Adrenal gland (tissue), 12 donors: ENCODE results near the gene NEK8. TPM values are rescaled to one million over a fixed set of nuclear protein-coding genes. Genes with fewer than 3 reads are reported as not detected.

ENCODE experiments used
- DNase-seq, 7 donors: peaks; one replicate each; pipeline ENCODE4 v3.0.0-alpha.2; 2019 to 2020
- H3K27ac ChIP-seq, 5 donors: fragments of 200-600 bp; sonication (generic) in 4 of 5; 1 replicate in 3 of 5; 2 replicates in 2 of 5; pipeline versions ENCODE4 v1.5.1 to v1.8.0; 2016 to 2020; ENCODE audit warnings: mild to moderate bottlenecking in 1 of 5
- H3K27me3 ChIP-seq: fragments of 200-600 bp; 2 replicates; pipeline ENCODE4 v1.8.0; 2021
- H3K36me3 ChIP-seq, 2 donors: fragments of 200-600 bp; replicated peaks in 1 of 2; 1 replicate in 1 of 2; 2 replicates in 1 of 2; pipeline versions ENCODE4 v1.5.1 to v1.8.0; 2018 to 2022
- H3K4me1 ChIP-seq, 2 donors: fragments of 200-600 bp; replicated peaks in 1 of 2; 1 replicate in 1 of 2; 2 replicates in 1 of 2; pipeline versions ENCODE4 v1.5.1 to v1.8.0; 2018 to 2021
- H3K4me3 ChIP-seq, 4 donors: fragments of 200-600 bp; sonication (generic) in 3 of 4; one replicate each; pipeline ENCODE4 v1.5.1; 2016 to 2018
- H3K9me3 ChIP-seq, 3 donors: fragments of 200-600 bp; sonication (generic) in 1 of 3; replicated peaks in 1 of 3; 1 replicate in 2 of 3; 2 replicates in 1 of 3; pipeline versions ENCODE4 v1.5.1 to v1.8.0; 2016 to 2021
- CTCF ChIP-seq, 6 experiments: fragments of 450-650 bp in 4 of 6; fragments of 200-600 bp in 2 of 6; sonication (generic) in 1 of 6; IDR thresholded peaks; 1 replicate in 5 of 6; 2 replicates in 1 of 6; pipeline versions ENCODE4 v1.5.1 to v1.8.0; 2016 to 2021; ENCODE audit warnings: antibody characterized with exemption in 6 of 6, mild to moderate bottlenecking in 2 of 6, moderate library complexity in 1 of 6
- POLR2A ChIP-seq, 2 donors: fragments of 450-650 bp; IDR thresholded peaks; one replicate each; pipeline ENCODE4 v1.6.1; 2017; ENCODE audit warnings: antibody characterized with exemption in 2 of 2, mild to moderate bottlenecking in 2 of 2, moderate library complexity in 1 of 2
- WGBS, 4 donors: extraction: QIAGEN DNeasy Blood & Tissue Kit in 2 of 4; methylation state at CpG; one replicate each; pipeline versions ENCODE4 v1.1.5 to v1.1.7; 2013 to 2017; 5-methylcytosine and 5-hydroxymethylcytosine counted together
- intact Hi-C, 2 donors: fragments of 100-400 bp; cut with DNase I; formaldehyde crosslinking; loops; one replicate each; pipeline versions ENCODE4 v1.14.1 to v1.15.0; 2022 to 2023
- polyA plus RNA-seq, 3 donors: library from polyadenylated mRNA; stranded (reverse); fragments of 200-250 nt in 2 of 3; fragments of 350-450 nt in 1 of 3; fragmentation: Illumina TruSeq in 1 of 3; extraction: RNeasy Lipid Tissue Mini Kit (QIAGEN cat#74804) in 1 of 3; gene quantifications; one replicate each; pipeline ENCODE4 v1.2.3, GENCODE V29; 2013 to 2014
- total RNA-seq, 9 donors: library from RNA; depleted of rRNA in 4 of 9; stranded (reverse); fragments of >200 nt in 4 of 9; fragments of 120-200 nt in 1 of 9; fragmentation: NEBNext Ultra II Directional in 1 of 9; extraction: Animal tissue kit (Norgen Biotek cat#: 25700) in 1 of 9; gene quantifications; one replicate each; pipeline versions ENCODE4 v1.1.0 to v1.2.4, GENCODE V29; 2013 to 2023
- donor health status: healthy with polysubstance abuse.
- donor health status: Bipolar disorder and iron deficiency.
- donor health status: DM: yes; HTN: yes; CAD: no.
- donor health status: DM: no; HTN: no; CAD: no.
- donor health status: DM: no; HTN: no; CAD: no.
- donor health status: DM: yes; HTN: yes; CAD: no.

Gene NEK8
- total and polyA plus RNA-seq, 12 donors: 0.54 to 11.9 (median 6.1) TPM

- TF ChIP-seq POLR2A (IDR thresholded peaks at IDR 0.05): no peak
- no peak for TF ChIP-seq CTCF (IDR thresholded peaks at IDR 0.05)
- H3K4me1 ChIP-seq: peaks cover 31 to 37% of the 10 kb centered on the region in 2 donors
- WGBS, 4 donors: 87 to 97% (median 93%) methylated on average over 3 of the region's 3 CpGs
- DNase-seq: no peak
- H3K27ac ChIP-seq: no peak overlapping the region
- H3K27me3 ChIP-seq: no peaks in the 10 kb centered on the region
- peaks cover 0 to 20% of the 10 kb centered on the region in 2 donors for H3K36me3 ChIP-seq
- intact Hi-C loops: no loop called here
- no peak overlapping the region for H3K4me3 ChIP-seq
- no peaks in the 10 kb centered on the region for H3K9me3 ChIP-seq
Measured at GRCh38 chr17:28714281-28714680, 14.3 kb upstream of the NEK8 start.

GRCh38 chr17:28715217-28715616, 13.4 kb upstream of the NEK8 start:
- intact Hi-C loops: no loop called here
- TF ChIP-seq POLR2A (IDR thresholded peaks at IDR 0.05) (no peak), CTCF (IDR thresholded peaks at IDR 0.05) (no peak)
- Histone ChIP-seq H3K9me3 (no peaks in the 10 kb centered on the region), H3K4me3 (no peak overlapping the region), H3K27me3 (no peaks in the 10 kb centered on the region), H3K36me3 (peaks cover 0 to 20% of the 10 kb centered on the region in 2 donors), H3K4me1 (peaks cover 33 to 34% of the 10 kb centered on the region in 2 donors), H3K27ac (no peak overlapping the region)
- WGBS, 4 donors: 85 to 100% (median 89%) methylated on average over 1 to 2 of the region's 2 CpGs
- DNase-seq: no peak

GRCh38 chr17:28716740-28717577, 11.6 kb upstream of the NEK8 start:
- intact Hi-C loops: no loop called here
- Histone ChIP-seq H3K9me3 (no peaks in the 10 kb centered on the region), H3K27ac (peak overlapping the region; percentile 70 to 95 (median 87)), H3K36me3 (peaks cover 0 to 33% of the 10 kb centered on the region in 2 donors), H3K27me3 (no peaks in the 10 kb centered on the region), H3K4me3 (peak overlapping the region; percentile 5 to 91 (median 44)), H3K4me1 (peaks cover 37 to 39% of the 10 kb centered on the region in 2 donors)
- peak in 6 of 7 donors; percentile 50 to 64 (median 58) for DNase-seq
- WGBS, 4 donors: 6 to 34% (median 16%) methylated on average over 16 to 63 of the region's 63 CpGs
- TF ChIP-seq CTCF (IDR thresholded peaks at IDR 0.05): peak in 1 of 6 experiments; percentile 5
- TF ChIP-seq POLR2A (IDR thresholded peaks at IDR 0.05): no peak

- intact Hi-C loops: no loop called here
- WGBS, 4 donors: 2 to 14% (median 3%) methylated on average over 4 to 60 of the region's 60 CpGs
- peaks cover 0 to 41% of the 10 kb centered on the region in 2 donors for H3K36me3 ChIP-seq
- DNase-seq: peak; percentile 71 to 86 (median 83)
- H3K4me3 ChIP-seq: peak within 1 kb of the TSS; percentile 5 to 91 (median 44)
- H3K27me3 ChIP-seq: no peaks in the 10 kb centered on the region
- no peaks in the 10 kb centered on the region for H3K9me3 ChIP-seq
- peaks cover 37 to 47% of the 10 kb centered on the region in 2 donors for H3K4me1 ChIP-seq
- peak within 1 kb of the TSS; percentile 78 to 95 (median 92) for H3K27ac ChIP-seq
- TF ChIP-seq POLR2A (IDR thresholded peaks at IDR 0.05) (peak in 1 of 2 donors; percentile 58), CTCF (IDR thresholded peaks at IDR 0.05) (peak in 1 of 6 experiments; percentile 16)
Measured at GRCh38 chr17:28717578-28718332, 10.8 kb upstream of the NEK8 start, which contains the start of gene RAB34. Gene RAB34, minus strand, starts transcription at chr17:28717868. Its CDS starts 602 bp downstream, at chr17:28717266.
